CD4-positive, alpha-beta T cell (primary cell): Measurements from ENCODE around the gene BMF. TPM values are rescaled to one million over a fixed set of nuclear protein-coding genes. Genes with fewer than 3 reads are reported as not detected.

ENCODE experiments used
- ATAC-seq: fragments of 200-7000 bp; cut with Tn5 transposase; one replicate; pipeline ENCODE4 v1.10.0; 2022; ENCODE audit warnings: mild to moderate bottlenecking; ENCODE audit not compliant: poor library complexity
- CTCF ChIA-PET: fragments of 350-600 bp; sonication (Branson Sonifier 250); formaldehyde crosslinking; loops from one replicate; lab custom pipeline; 2021; ENCODE audit warnings: antibody characterized with exemption, inconsistent platforms; lab: Charles Lee
- POLR2A ChIA-PET: fragments of 350-600 bp; sonication (Branson Sonifier 250); formaldehyde crosslinking; loops from one replicate; lab custom pipeline; 2021; ENCODE audit warnings: antibody characterized with exemption, inconsistent platforms; lab: Charles Lee
- DNase-seq, 14 experiments: peaks; one replicate each; pipeline ENCODE4 v3.0.0-alpha.2; 2013 to 2020; ENCODE audit warnings: mixed read lengths in 2 of 14
- H3K27ac ChIP-seq, 2 donors: one replicate each; pipeline versions ENCODE4 v1.5.1 to v1.7.0; 2013; ENCODE audit warnings: low read length in 2 of 2, low read depth in 1 of 2, mild to moderate bottlenecking in 1 of 2
- H3K27me3 ChIP-seq, 2 experiments: 1 replicate in 1 of 2; 2 replicates in 1 of 2; pipeline versions ENCODE4 v1.6.1 to v1.7.0; 2013; ENCODE audit warnings: low read length in 2 of 2, control low read depth in 1 of 2, mild to moderate bottlenecking in 1 of 2, moderate library complexity in 1 of 2; ENCODE audit not compliant: insufficient read depth in 2 of 2, control insufficient read depth in 1 of 2
- H3K36me3 ChIP-seq: one replicate; pipeline ENCODE4 v1.6.1; 2013; ENCODE audit warnings: low read length, control low read depth; ENCODE audit not compliant: insufficient read depth
- H3K4me1 ChIP-seq: one replicate; pipeline ENCODE4 v1.6.1; 2013; ENCODE audit warnings: low read length, control low read depth; ENCODE audit not compliant: insufficient read depth
- H3K4me3 ChIP-seq: one replicate; pipeline ENCODE4 v1.5.1; 2013; ENCODE audit warnings: mild to moderate bottlenecking, low read length, moderate library complexity
- H3K9me3 ChIP-seq, 2 experiments: 1 replicate in 1 of 2; 2 replicates in 1 of 2; pipeline versions ENCODE4 v1.6.1 to v1.7.0; 2013; ENCODE audit warnings: low read length in 2 of 2, mild to moderate bottlenecking in 2 of 2, control low read depth in 1 of 2, moderate library complexity in 1 of 2; ENCODE audit not compliant: control insufficient read depth in 1 of 2, insufficient read depth in 1 of 2
- H3K27ac Mint-ChIP-seq: one replicate; pipeline ENCODE4 v1.8.0; 2020; ENCODE audit warnings: mixed read lengths
- H3K27me3 Mint-ChIP-seq: one replicate; pipeline ENCODE4 v1.8.0; 2021; ENCODE audit warnings: mixed read lengths
- H3K36me3 Mint-ChIP-seq: one replicate; pipeline ENCODE4 v1.8.0; 2021; ENCODE audit warnings: low read depth, mixed read lengths
- H3K4me1 Mint-ChIP-seq: one replicate; pipeline ENCODE4 v1.8.0; 2021; ENCODE audit warnings: low read depth, mixed read lengths
- H3K4me3 Mint-ChIP-seq: one replicate; pipeline ENCODE4 v1.8.0; 2020; ENCODE audit warnings: mild to moderate bottlenecking, mixed read lengths
- H3K9me3 Mint-ChIP-seq: one replicate; pipeline ENCODE4 v1.8.0; 2020; ENCODE audit warnings: mixed read lengths
- intact Hi-C, 2 experiments: fragments of 100-400 bp; cut with DNase I in 1 of 2; cut with micrococcal nuclease in 1 of 2; formaldehyde crosslinking; loops; one replicate each; pipeline versions ENCODE4 v1.15.1 to v1.9.0; 2023 to 2025; cut with DNase I, micrococcal nuclease
- total RNA-seq, 174 experiments: library from RNA in 2 of 174; stranded (reverse) in 2 of 174; gene quantifications; one replicate each; pipeline ENCODE4 v1.2.3 and lab custom pipeline; 2021 to 2026
- TF ChIP-seq, protein P1 (sequence below): fragments of 200-600 bp; IDR thresholded peaks from one replicate; pipeline ENCODE4 v1.8.0; 2022; ENCODE audit warnings: antibody characterized with exemption, mild to moderate bottlenecking

BMF gene
- total RNA-seq, 2 experiments from 2014 or later: 13.5 to 13.9 TPM

GRCh38 chr15:40092979-40093869 is 15.5 kb downstream of the BMF start:
- peaks cover 22% of the 10 kb centered on the region for H3K4me1 Mint-ChIP-seq
- POLR2A ChIA-PET: no interaction called here
- no peak overlapping the region for H3K4me3 Mint-ChIP-seq
- intact Hi-C loops: loop anchor here in 1 of 2 experiments (10.0 kb wide), 1 partner anchor 1348 kb away; no protein-coding TSS in a partner anchor
- no peaks in the 10 kb centered on the region for H3K9me3 ChIP-seq
- DNase-seq: no peak
- TF ChIP-seq, protein P1, sequence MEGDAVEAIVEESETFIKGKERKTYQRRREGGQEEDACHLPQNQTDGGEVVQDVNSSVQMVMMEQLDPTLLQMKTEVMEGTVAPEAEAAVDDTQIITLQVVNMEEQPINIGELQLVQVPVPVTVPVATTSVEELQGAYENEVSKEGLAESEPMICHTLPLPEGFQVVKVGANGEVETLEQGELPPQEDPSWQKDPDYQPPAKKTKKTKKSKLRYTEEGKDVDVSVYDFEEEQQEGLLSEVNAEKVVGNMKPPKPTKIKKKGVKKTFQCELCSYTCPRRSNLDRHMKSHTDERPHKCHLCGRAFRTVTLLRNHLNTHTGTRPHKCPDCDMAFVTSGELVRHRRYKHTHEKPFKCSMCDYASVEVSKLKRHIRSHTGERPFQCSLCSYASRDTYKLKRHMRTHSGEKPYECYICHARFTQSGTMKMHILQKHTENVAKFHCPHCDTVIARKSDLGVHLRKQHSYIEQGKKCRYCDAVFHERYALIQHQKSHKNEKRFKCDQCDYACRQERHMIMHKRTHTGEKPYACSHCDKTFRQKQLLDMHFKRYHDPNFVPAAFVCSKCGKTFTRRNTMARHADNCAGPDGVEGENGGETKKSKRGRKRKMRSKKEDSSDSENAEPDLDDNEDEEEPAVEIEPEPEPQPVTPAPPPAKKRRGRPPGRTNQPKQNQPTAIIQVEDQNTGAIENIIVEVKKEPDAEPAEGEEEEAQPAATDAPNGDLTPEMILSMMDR: no peak
- H3K27ac ChIP-seq: no peak overlapping the region
- H3K9me3 Mint-ChIP-seq: no peaks in the 10 kb centered on the region
- no peak overlapping the region for H3K4me3 ChIP-seq
- no peaks in the 10 kb centered on the region for H3K36me3 Mint-ChIP-seq
- H3K4me1 ChIP-seq: peaks cover 11% of the 10 kb centered on the region
- H3K36me3 ChIP-seq: peaks cover 2% of the 10 kb centered on the region
- H3K27ac Mint-ChIP-seq: no peak overlapping the region
- no peaks in the 10 kb centered on the region for H3K27me3 Mint-ChIP-seq
- H3K27me3 ChIP-seq: no peaks in the 10 kb centered on the region
- CTCF ChIA-PET: interaction anchor here (1.4 kb wide), 1 partner anchor 12 kb away, joined by 4 read pairs; no protein-coding TSS in a partner anchor
- no peak for ATAC-seq

GRCh38 chr15:40092256-40092978 is 16.3 kb downstream of the BMF start:
- CTCF ChIA-PET: interaction anchor here (1.4 kb wide), 1 partner anchor 12 kb away, joined by 4 read pairs; no protein-coding TSS in a partner anchor
- POLR2A ChIA-PET: no interaction called here
- Mint-ChIP-seq H3K27me3 (no peaks in the 10 kb centered on the region), H3K36me3 (no peaks in the 10 kb centered on the region), H3K4me1 (peaks cover 22% of the 10 kb centered on the region), H3K27ac (no peak overlapping the region), H3K9me3 (no peaks in the 10 kb centered on the region), H3K4me3 (no peak overlapping the region)
- H3K4me1 ChIP-seq: peaks cover 3% of the 10 kb centered on the region
- DNase-seq (no peak), ATAC-seq (no peak)
- H3K9me3 ChIP-seq: no peaks in the 10 kb centered on the region
- H3K27ac ChIP-seq: no peak overlapping the region
- H3K36me3 ChIP-seq: peaks cover 2% of the 10 kb centered on the region
- H3K4me3 ChIP-seq: no peak overlapping the region
- TF ChIP-seq, protein P1: no peak
- intact Hi-C loops: loop anchor here in 1 of 2 experiments (10.0 kb wide), 1 partner anchor 1348 kb away; no protein-coding TSS in a partner anchor
- H3K27me3 ChIP-seq: no peaks in the 10 kb centered on the region

GRCh38 chr15:40091861-40092255 is 16.8 kb downstream of the BMF start:
- no peak for ATAC-seq
- Mint-ChIP-seq H3K36me3 (no peaks in the 10 kb centered on the region), H3K9me3 (no peaks in the 10 kb centered on the region), H3K4me3 (no peak overlapping the region), H3K27ac (no peak overlapping the region), H3K27me3 (no peaks in the 10 kb centered on the region), H3K4me1 (peaks cover 18% of the 10 kb centered on the region)
- Histone ChIP-seq H3K9me3 (no peaks in the 10 kb centered on the region), H3K36me3 (peaks cover 2% of the 10 kb centered on the region), H3K4me1 (no peaks in the 10 kb centered on the region), H3K27me3 (no peaks in the 10 kb centered on the region), H3K4me3 (no peak overlapping the region), H3K27ac (no peak overlapping the region)
- DNase-seq: no peak
- CTCF ChIA-PET: interaction anchor here (1.4 kb wide), 1 partner anchor 13 kb away, joined by 4 read pairs; no protein-coding TSS in a partner anchor
- TF ChIP-seq, protein P1: no peak
- intact Hi-C loops: loop anchor here in 1 of 2 experiments (10.0 kb wide), 1 partner anchor 1347 kb away; no protein-coding TSS in a partner anchor
- POLR2A ChIA-PET: no interaction called here
